ENCODE measurements around the gene MOB3A. TPM values are rescaled to one million over a fixed set of nuclear protein-coding genes. Genes with fewer than 3 reads are reported as not detected.

Gene MOB3A
- total RNA-seq, 1 donor from 2014 or later, result 15.8 TPM

DNA sequence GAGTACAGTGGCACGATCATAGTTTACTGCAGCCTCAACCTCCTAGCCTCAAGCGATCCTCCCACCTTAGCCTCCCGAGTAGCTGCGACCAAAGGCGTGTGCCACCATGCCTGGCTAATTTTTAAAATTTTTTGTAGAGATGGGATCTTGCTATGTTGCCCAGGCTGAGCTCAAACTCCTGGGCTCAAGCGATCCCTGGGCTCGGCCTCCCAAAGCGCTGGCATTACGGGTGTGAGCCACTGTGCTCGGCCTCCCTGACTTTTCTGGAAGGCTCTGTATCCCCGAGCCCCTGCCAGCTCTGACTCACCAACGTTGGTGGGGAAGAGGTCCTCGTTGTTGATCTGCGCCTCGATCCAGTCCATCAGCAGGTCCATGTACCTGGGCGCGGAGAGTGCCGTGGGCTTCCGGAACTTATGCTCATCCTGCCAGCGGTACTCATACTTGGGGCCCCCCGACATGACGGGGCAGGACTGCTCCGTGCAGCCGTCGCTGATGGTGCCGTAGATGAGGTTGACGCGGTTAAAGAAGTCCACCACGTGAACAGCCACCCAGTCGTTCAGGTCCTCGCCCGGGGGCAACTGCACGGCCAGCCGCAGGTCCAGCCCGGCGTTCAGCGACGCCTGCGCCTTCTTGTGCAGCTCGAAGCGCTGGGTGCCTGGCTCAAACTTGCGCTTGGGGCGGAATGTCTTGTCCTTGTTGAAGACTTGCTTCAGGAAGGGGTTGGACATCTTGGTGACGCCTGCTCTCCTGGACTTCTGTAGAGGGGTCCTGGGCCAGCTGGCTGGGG lies 18.1 kb downstream of the MOB3A start:
- Histone ChIP-seq H3K27me3 (ENCODE audit: control insufficient read depth, insufficient read depth, low read length) (no peaks in the 10 kb centered on the region), H3K36me3 (ENCODE audit: control insufficient read depth, insufficient read depth, low read length) (peaks cover 38% of the 10 kb centered on the region), H3K4me3 (ENCODE audit: low read depth, low read length) (no peak overlapping the region)
- FAIRE-seq (no peak), DNase-seq (ENCODE audit: low read depth) (no peak)
- no peak for TF ChIP-seq CTCF (IDR thresholded peaks at IDR 0.05; ENCODE audit: insufficient read depth, low read length, severe bottlenecking)

GRCh38 chr19:2077398-2077797 lies 18.7 kb downstream of the MOB3A start:
- Histone ChIP-seq H3K4me3 (ENCODE audit: low read depth, low read length) (no peak overlapping the region), H3K27me3 (ENCODE audit: control insufficient read depth, insufficient read depth, low read length) (no peaks in the 10 kb centered on the region), H3K36me3 (ENCODE audit: control insufficient read depth, insufficient read depth, low read length) (peaks cover 40% of the 10 kb centered on the region)
- DNase-seq (ENCODE audit: low read depth) (no peak), FAIRE-seq (no peak)
- no peak for TF ChIP-seq CTCF (IDR thresholded peaks at IDR 0.05; ENCODE audit: insufficient read depth, low read length, severe bottlenecking)

DNA sequence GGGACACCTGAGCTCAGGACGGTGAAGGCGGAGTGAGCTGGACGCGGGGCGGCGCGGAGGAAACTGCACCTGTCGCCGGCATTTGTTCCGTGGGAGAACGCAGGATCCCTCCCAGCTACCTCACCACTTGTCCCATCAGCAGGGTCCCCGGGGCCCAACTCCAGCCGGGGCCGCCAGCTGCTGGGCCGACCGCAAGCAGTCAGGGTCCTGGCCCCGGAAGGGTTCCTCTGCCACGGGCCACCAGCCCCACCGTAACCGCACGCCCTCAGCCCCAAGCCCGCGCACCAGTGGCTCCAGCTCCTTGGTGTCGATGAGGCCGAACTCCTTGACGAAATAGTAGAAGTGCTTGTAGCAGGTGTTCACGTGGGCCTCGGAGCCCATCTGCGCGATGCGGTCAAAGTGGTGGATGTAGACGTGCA lies 19.6 kb downstream of the MOB3A start:
- FAIRE-seq (no peak), DNase-seq (ENCODE audit: low read depth) (no peak)
- Histone ChIP-seq H3K4me3 (ENCODE audit: low read depth, low read length) (no peak overlapping the region), H3K36me3 (ENCODE audit: control insufficient read depth, insufficient read depth, low read length) (peaks cover 41% of the 10 kb centered on the region), H3K27me3 (ENCODE audit: control insufficient read depth, insufficient read depth, low read length) (no peaks in the 10 kb centered on the region)
- TF ChIP-seq CTCF (IDR thresholded peaks at IDR 0.05; ENCODE audit: insufficient read depth, low read length, severe bottlenecking), result no peak

DNA sequence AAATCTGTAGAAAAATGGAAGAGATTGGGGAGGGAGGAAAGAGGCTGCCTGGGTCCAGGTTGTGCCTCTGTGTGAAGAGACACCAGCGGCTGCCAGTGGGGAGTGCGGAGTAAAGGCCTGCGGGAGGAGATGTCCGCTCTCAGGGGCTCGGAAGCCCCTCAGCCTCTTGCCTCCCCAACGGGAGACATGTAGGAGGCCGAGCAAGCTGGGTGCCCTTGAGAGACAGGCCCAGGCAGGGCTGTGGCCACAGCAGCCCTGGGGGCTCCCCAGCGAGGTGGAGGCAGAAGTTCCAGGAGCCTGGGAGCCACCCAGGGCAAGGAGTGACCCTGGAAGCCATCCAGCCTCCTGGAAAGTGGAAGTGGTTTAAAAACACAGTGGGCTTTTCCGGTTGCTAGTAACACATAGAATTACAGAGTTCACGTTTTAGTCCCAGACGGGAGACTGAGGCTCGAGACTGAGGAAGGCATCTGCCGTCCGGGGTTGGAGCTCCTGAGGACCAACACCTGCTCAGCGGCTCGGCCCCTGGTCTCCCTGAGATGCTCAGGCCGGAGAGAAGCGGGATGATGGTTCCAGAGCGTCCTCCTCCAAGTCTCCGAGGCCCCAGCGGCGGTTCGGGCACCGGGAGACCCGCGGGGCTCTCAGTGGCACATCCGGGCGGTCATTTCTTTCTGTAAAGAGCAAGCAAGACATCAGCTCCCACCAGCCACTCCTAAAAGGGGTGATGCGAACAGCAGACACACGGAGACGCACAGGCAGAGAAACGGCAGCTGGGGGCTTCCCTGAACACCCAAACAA lies 23.2 kb downstream of the MOB3A start:
- DNase-seq (ENCODE audit: low read depth), result no peak
- no peak for TF ChIP-seq CTCF (IDR thresholded peaks at IDR 0.05; ENCODE audit: insufficient read depth, low read length, severe bottlenecking)
- H3K4me3 ChIP-seq (ENCODE audit: low read depth, low read length), result no peak overlapping the region
- H3K27me3 ChIP-seq (ENCODE audit: control insufficient read depth, insufficient read depth, low read length), result no peaks in the 10 kb centered on the region
- H3K36me3 ChIP-seq (ENCODE audit: control insufficient read depth, insufficient read depth, low read length), result peaks cover 28% of the 10 kb centered on the region
- no peak for FAIRE-seq

GRCh38 chr19:2070986-2071673 lies 25.0 kb downstream of the MOB3A start:
- Histone ChIP-seq H3K4me3 (ENCODE audit: low read depth, low read length) (no peak overlapping the region), H3K36me3 (ENCODE audit: control insufficient read depth, insufficient read depth, low read length) (peaks cover 16% of the 10 kb centered on the region), H3K27me3 (ENCODE audit: control insufficient read depth, insufficient read depth, low read length) (no peaks in the 10 kb centered on the region)
- DNase-seq (ENCODE audit: low read depth), result no peak
- no peak for TF ChIP-seq CTCF (IDR thresholded peaks at IDR 0.05; ENCODE audit: insufficient read depth, low read length, severe bottlenecking)
- no peak for FAIRE-seq

Data from bronchial epithelial cell (primary cell).